HCT116 (cell line): ENCODE data around the gene SPATC1L. TPM values are rescaled to one million over a fixed set of nuclear protein-coding genes. Genes with fewer than 3 reads are reported as not detected.

Experiments used
- ATAC-seq: fragments of 200-7000 bp; cut with Tn5 transposase; 2 replicates; pipeline ENCODE4 v1.9.1; 2020; ENCODE audit warnings: mild to moderate bottlenecking, moderate library complexity
- BruUV-seq: library from RNA; stranded (reverse); fragments of 400-500 nt; replicated peaks from 2 replicates; lab custom pipeline; 2021; lab: Mats Ljungman, UMichigan
- CTCF ChIA-PET: fragments of 300-600 bp; sonication (Branson Sonifier 250); formaldehyde crosslinking; loops from one replicate; lab custom pipeline; 2021; ENCODE audit warnings: antibody characterized with exemption; lab: Charles Lee
- POLR2A ChIA-PET: fragments of 300-600, 350-600 bp; sonication (Branson Sonifier 250); formaldehyde crosslinking; loops from one replicate; lab custom pipeline; 2021; ENCODE audit warnings: antibody characterized with exemption; lab: Charles Lee
- RAD21 ChIA-PET, 2 experiments: fragments of 300-600 bp; sonication (Branson Sonifier 250); formaldehyde crosslinking; loops; one replicate each; lab custom pipeline; 2023; ENCODE audit warnings: low total read pairs in 2 of 2; ENCODE audit not compliant: uncharacterized antibody in 2 of 2, unreplicated experiment in 2 of 2, low non-redundant PET in 1 of 2; lab: Charles Lee
- DNase-seq: peaks from one replicate; pipeline ENCODE4 v3.0.0-alpha.2; 2010; ENCODE audit warnings: low read depth, low spot score
- H2AFZ ChIP-seq: fragments of 200-600 bp; shearing (Covaris generic), sonication (generic); 2 replicates; pipeline ENCODE4 v1.6.1; 2017; ENCODE audit warnings: low read depth, mixed run types, mixed read lengths, antibody characterized with exemption, low read length; ENCODE audit not compliant: poor library complexity, severe bottlenecking
- H3K27ac ChIP-seq: 2 replicates; pipeline ENCODE4 v1.5.1; 2012; ENCODE audit warnings: low read depth, low read length
- H3K27me3 ChIP-seq: fragments of 200-600 bp; sonication (generic); 2 replicates; pipeline ENCODE4 v1.6.1; 2016; ENCODE audit warnings: mixed run types, low read length, mixed read lengths; ENCODE audit not compliant: insufficient read depth
- H3K36me3 ChIP-seq, 2 experiments: fragments of 200-500 bp in 1 of 2; fragments of 200-600 bp in 1 of 2; sonication (Bioruptor generic) in 1 of 2; sonication (generic) in 1 of 2; 2 replicates each; pipeline versions ENCODE4 v1.5.1 to v1.6.1; 2014 to 2016; ENCODE audit warnings: low read length in 2 of 2, inconsistent platforms in 1 of 2, mixed read lengths in 1 of 2, mixed run types in 1 of 2; ENCODE audit not compliant: insufficient read depth in 2 of 2, control insufficient read depth in 1 of 2
- H3K4me1 ChIP-seq, 2 experiments: fragments of 200-600 bp in 1 of 2; sonication (generic) in 1 of 2; 2 replicates each; pipeline versions ENCODE4 v1.5.1 to v1.6.1; 2012 to 2017; ENCODE audit warnings: low read length in 2 of 2, inconsistent platforms in 1 of 2, mild to moderate bottlenecking in 1 of 2, mixed read lengths in 1 of 2, mixed run types in 1 of 2, moderate library complexity in 1 of 2; ENCODE audit not compliant: insufficient read depth in 2 of 2, control insufficient read depth in 1 of 2
- H3K4me2 ChIP-seq: fragments of 200-600 bp; sonication (generic); 2 replicates; pipeline ENCODE4 v1.6.1; 2017; ENCODE audit warnings: mixed run types, low read length, mixed read lengths
- H3K4me3 ChIP-seq, 2 experiments: fragments of 200-600 bp in 1 of 2; sonication (generic) in 1 of 2; replicated peaks in 1 of 2; 2 replicates each; pipeline ENCODE4 v1.5.1; 2011 to 2016; ENCODE audit warnings: low read length in 2 of 2, control low read depth in 1 of 2, low read depth in 1 of 2, mild to moderate bottlenecking in 1 of 2, mixed read lengths in 1 of 2, mixed run types in 1 of 2
- H3K79me2 ChIP-seq: fragments of 200-600 bp; sonication (generic); 2 replicates; pipeline ENCODE4 v1.6.1; 2017; ENCODE audit warnings: mild to moderate bottlenecking, mixed run types, low read length, moderate library complexity, mixed read lengths; ENCODE audit not compliant: insufficient read depth
- H3K9ac ChIP-seq: fragments of 200-600 bp; sonication (generic); 2 replicates; pipeline ENCODE4 v1.6.1; 2016; ENCODE audit warnings: low read length, mixed read lengths
- H3K9me2 ChIP-seq: fragments of 200-600 bp; sonication (generic), shearing (Covaris generic); 2 replicates; pipeline ENCODE4 v1.6.1; 2017; ENCODE audit warnings: mixed run types, mild to moderate bottlenecking, moderate library complexity; ENCODE audit not compliant: insufficient read depth
- H3K9me3 ChIP-seq, 2 experiments: fragments of 200-500 bp in 1 of 2; fragments of 200-600 bp in 1 of 2; sonication (Bioruptor generic) in 1 of 2; sonication (generic) in 1 of 2; 2 replicates each; pipeline ENCODE4 v1.6.1; 2014 to 2017; ENCODE audit warnings: low read length in 2 of 2, mixed read lengths in 2 of 2, inconsistent platforms in 1 of 2, low read depth in 1 of 2, mild to moderate bottlenecking in 1 of 2, mixed run types in 1 of 2, moderate library complexity in 1 of 2; ENCODE audit not compliant: control insufficient read depth in 1 of 2, insufficient read depth in 1 of 2
- H4K20me1 ChIP-seq: fragments of 200-600 bp; sonication (generic), shearing (Covaris generic); 2 replicates; pipeline ENCODE4 v1.6.1; 2017; ENCODE audit warnings: mixed run types, mild to moderate bottlenecking, moderate library complexity; ENCODE audit not compliant: insufficient read depth
- CTCF ChIP-seq, 3 experiments: fragments of 200-600 bp in 1 of 3; sonication (generic) in 1 of 3; IDR thresholded peaks in 2 of 3; conservative IDR thresholded peaks in 1 of 3; 2 replicates each; pipeline ENCODE4 v1.5.1; 2012 to 2017; ENCODE audit warnings: low read depth in 2 of 3, low read length in 2 of 3, antibody characterized with exemption in 1 of 3, borderline replicate concordance in 1 of 3, control low read depth in 1 of 3, mild to moderate bottlenecking in 1 of 3, mixed read lengths in 1 of 3, mixed run types in 1 of 3, moderate library complexity in 1 of 3; ENCODE audit not compliant: insufficient read depth in 1 of 3
- EZH2 ChIP-seq: fragments of 200-600 bp; sonication (generic); IDR thresholded peaks from 2 replicates; pipeline ENCODE4 v1.6.1; 2017; ENCODE audit warnings: antibody characterized with exemption, mixed run types
- EZH2phosphoT487 ChIP-seq: fragments of 200-600 bp; IDR thresholded peaks from 2 replicates; pipeline ENCODE4 v1.6.1; 2018; ENCODE audit warnings: antibody characterized with exemption, borderline replicate concordance
- JUND ChIP-seq: IDR thresholded peaks from 2 replicates; pipeline ENCODE4 v1.6.1; 2012
- RAD21 ChIP-seq: IDR thresholded peaks from 2 replicates; pipeline ENCODE4 v1.6.1; 2012; ENCODE audit warnings: low read depth, mild to moderate bottlenecking
- SP1 ChIP-seq: IDR thresholded peaks from 2 replicates; pipeline ENCODE4 v1.6.1; 2012; ENCODE audit warnings: low read depth
- SRF ChIP-seq: IDR thresholded peaks from 2 replicates; pipeline ENCODE4 v1.6.1; 2012; ENCODE audit warnings: low read depth
- YY1 ChIP-seq: IDR thresholded peaks from 2 replicates; pipeline ENCODE4 v1.6.1; 2011; ENCODE audit warnings: low read length, low read depth, moderate library complexity, mild to moderate bottlenecking; ENCODE audit not compliant: insufficient replicate concordance; ENCODE audit errors: extremely low read depth
- intact Hi-C: fragments of 100-400 bp; cut with micrococcal nuclease; formaldehyde crosslinking; loops from 2 replicates; pipeline ENCODE4 v1.10.0; 2022
- total RNA-seq: library from RNA; stranded (reverse); gene quantifications from one replicate; pipeline ENCODE4 v1.2.1, GENCODE V29; 2021; ENCODE audit not compliant: unreplicated experiment
- TF ChIP-seq, protein P1 (sequence below): IDR thresholded peaks from 2 replicates; pipeline ENCODE4 v1.6.1; 2012; ENCODE audit warnings: low read depth
- TF ChIP-seq, protein P2 (sequence below): IDR thresholded peaks from 2 replicates; pipeline ENCODE4 v1.6.1; 2012

SPATC1L gene
- total RNA-seq, 1 experiment from 2014 or later = 1.3 TPM

GRCh38 chr21:46121286-46122221 lies 62.7 kb downstream of the SPATC1L start:
- no peaks in the 10 kb centered on the region for H3K27me3 ChIP-seq
- no peak overlapping the region for H3K9ac ChIP-seq
- H3K27ac ChIP-seq = no peak overlapping the region
- ATAC-seq (no peak), DNase-seq (no peak)
- H3K9me3 ChIP-seq = no peaks in the 10 kb centered on the region
- no peaks in the 10 kb centered on the region; a peak in 1 of 4 replicates for H3K36me3 ChIP-seq
- H4K20me1 ChIP-seq = no peaks in the 10 kb centered on the region
- no peaks in the 10 kb centered on the region for H3K79me2 ChIP-seq
- H3K4me2 ChIP-seq = no peak overlapping the region
- RAD21 ChIA-PET = no interaction called here
- CTCF ChIA-PET = no interaction called here
- no peak overlapping the region for H2AFZ ChIP-seq
- POLR2A ChIA-PET = no interaction called here
- TF ChIP-seq JUND = no peak
- no peak for TF ChIP-seq YY1
- TF ChIP-seq SRF = no peak
- no peak for TF ChIP-seq EZH2phosphoT487
- TF ChIP-seq SP1 = no peak
- TF ChIP-seq, protein P1, sequence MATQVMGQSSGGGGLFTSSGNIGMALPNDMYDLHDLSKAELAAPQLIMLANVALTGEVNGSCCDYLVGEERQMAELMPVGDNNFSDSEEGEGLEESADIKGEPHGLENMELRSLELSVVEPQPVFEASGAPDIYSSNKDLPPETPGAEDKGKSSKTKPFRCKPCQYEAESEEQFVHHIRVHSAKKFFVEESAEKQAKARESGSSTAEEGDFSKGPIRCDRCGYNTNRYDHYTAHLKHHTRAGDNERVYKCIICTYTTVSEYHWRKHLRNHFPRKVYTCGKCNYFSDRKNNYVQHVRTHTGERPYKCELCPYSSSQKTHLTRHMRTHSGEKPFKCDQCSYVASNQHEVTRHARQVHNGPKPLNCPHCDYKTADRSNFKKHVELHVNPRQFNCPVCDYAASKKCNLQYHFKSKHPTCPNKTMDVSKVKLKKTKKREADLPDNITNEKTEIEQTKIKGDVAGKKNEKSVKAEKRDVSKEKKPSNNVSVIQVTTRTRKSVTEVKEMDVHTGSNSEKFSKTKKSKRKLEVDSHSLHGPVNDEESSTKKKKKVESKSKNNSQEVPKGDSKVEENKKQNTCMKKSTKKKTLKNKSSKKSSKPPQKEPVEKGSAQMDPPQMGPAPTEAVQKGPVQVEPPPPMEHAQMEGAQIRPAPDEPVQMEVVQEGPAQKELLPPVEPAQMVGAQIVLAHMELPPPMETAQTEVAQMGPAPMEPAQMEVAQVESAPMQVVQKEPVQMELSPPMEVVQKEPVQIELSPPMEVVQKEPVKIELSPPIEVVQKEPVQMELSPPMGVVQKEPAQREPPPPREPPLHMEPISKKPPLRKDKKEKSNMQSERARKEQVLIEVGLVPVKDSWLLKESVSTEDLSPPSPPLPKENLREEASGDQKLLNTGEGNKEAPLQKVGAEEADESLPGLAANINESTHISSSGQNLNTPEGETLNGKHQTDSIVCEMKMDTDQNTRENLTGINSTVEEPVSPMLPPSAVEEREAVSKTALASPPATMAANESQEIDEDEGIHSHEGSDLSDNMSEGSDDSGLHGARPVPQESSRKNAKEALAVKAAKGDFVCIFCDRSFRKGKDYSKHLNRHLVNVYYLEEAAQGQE = no peak
- TF ChIP-seq RAD21 = no peak
- TF ChIP-seq EZH2 = no peak
- TF ChIP-seq, protein P2, sequence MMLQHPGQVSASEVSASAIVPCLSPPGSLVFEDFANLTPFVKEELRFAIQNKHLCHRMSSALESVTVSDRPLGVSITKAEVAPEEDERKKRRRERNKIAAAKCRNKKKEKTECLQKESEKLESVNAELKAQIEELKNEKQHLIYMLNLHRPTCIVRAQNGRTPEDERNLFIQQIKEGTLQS = no peak
- no peak for TF ChIP-seq CTCF (IDR thresholded peaks at IDR 0.05 in 2 of 3, conservative IDR thresholded peaks at IDR 0.05 in 1 of 3; ENCODE audit: borderline replicate concordance in 1 of 3, insufficient read depth in 1 of 3, low read depth in 2 of 3, low read length in 2 of 3)
- BruUV-seq = no TSS peak
- H3K9me2 ChIP-seq = no peaks in the 10 kb centered on the region
- H3K4me3 ChIP-seq = no peak overlapping the region
- H3K4me1 ChIP-seq = no peaks in the 10 kb centered on the region
- intact Hi-C loops = no loop called here
